ENCODE results near the gene INPP5F. TPM values are rescaled to one million over a fixed set of nuclear protein-coding genes. Genes with fewer than 3 reads are reported as not detected.
A peak's percentile ranks its signal among the peaks of the same experiment; 100 is the strongest.

INPP5F gene
- total RNA-seq, 1 donor from 2014 or later, result 212 TPM

GRCh38 chr10:119740096-119740495, 14.2 kb downstream of the INPP5F start:
- DNase-seq (ENCODE audit: low spot score in 2 of 2), result no peak
- FAIRE-seq, result no peak

DNA sequence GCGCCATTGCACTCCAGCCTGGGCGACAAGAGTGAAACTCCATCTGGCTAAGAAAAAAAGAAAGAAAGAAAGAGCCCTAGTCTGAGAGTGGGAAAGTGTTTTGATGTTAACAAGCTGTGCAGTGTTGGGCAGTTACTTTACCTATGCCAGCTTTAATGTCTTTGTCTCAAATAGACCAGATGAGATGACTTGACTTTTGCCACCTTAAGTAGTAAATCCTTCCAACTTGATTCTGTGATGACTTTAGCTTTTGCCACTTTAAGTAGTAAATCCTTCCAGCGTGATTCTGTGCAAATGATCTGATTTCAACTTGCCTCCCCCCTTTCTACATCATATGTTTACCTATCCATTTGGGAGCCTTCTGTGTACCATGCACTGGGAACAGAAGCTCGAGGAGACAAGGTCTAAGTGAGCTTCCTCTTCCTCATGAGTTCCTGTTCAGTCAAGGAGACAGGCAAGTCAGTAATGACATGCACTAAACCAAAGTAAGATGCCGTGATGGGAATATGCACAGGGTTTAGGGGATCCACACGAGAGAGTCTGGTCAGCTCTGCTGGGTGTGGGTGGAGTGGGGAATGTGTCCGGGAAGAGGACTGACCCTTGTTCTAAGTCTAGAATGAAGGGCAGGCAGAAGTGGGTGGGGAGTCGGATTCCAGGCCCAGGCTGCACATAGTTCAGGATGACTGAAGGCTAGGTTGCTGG, 17.2 kb downstream of the INPP5F start:
- DNase-seq (ENCODE audit: low spot score in 2 of 2) (no peak), FAIRE-seq (no peak)

- no peak for FAIRE-seq
Observed at GRCh38 chr10:119747940-119748339, 22.1 kb downstream of the INPP5F start.

DNA sequence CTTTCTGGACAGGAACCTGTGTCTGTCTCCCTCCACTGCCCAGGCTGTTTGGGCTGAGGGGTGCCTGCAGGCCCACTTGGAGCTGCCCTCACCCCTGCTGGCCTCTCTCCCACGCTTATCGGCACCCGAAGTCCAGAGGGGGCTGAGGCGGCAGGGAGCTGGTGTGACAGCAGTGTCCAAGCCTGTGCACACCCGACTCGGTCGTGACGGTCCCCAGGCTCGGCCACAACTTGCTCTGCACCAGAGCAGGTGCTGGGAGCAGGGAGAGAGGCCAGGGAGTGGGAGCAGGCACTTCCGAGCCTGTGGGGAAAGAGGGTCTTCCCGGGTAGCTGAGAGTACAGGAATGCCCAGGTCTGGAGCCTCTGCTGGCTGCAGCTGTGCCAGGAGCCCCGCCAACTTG, 23.0 kb downstream of the INPP5F start:
- DNase-seq (ENCODE audit: low spot score in 2 of 2) (no peak), FAIRE-seq (no peak)

More at GRCh38 chr10:119747940-119748339, 22.1 kb downstream of the INPP5F start:
- no peak for DNase-seq (ENCODE audit: low spot score in 2 of 2)

DNA sequence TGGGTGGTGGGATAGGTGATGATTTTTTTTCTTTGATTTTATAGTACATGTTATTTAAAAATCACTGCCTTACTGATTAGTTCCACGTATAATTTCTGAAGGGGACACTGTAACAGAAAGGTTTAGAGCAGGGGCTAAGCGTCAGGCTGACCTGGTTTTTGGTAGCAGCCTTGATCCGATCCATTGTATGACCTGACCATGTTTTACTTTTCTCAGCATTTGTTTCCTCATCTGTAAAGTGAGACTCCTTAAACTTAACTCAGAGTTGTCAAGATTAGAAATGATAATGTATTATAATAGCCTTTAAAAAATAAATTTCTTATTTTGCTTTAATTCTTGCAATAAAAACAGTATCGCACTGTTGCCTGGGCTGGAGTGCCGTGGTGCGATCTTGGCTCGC, 23.6 kb downstream of the INPP5F start:
- DNase-seq (ENCODE audit: low spot score in 2 of 2) (no peak), FAIRE-seq (no peak)

DNA sequence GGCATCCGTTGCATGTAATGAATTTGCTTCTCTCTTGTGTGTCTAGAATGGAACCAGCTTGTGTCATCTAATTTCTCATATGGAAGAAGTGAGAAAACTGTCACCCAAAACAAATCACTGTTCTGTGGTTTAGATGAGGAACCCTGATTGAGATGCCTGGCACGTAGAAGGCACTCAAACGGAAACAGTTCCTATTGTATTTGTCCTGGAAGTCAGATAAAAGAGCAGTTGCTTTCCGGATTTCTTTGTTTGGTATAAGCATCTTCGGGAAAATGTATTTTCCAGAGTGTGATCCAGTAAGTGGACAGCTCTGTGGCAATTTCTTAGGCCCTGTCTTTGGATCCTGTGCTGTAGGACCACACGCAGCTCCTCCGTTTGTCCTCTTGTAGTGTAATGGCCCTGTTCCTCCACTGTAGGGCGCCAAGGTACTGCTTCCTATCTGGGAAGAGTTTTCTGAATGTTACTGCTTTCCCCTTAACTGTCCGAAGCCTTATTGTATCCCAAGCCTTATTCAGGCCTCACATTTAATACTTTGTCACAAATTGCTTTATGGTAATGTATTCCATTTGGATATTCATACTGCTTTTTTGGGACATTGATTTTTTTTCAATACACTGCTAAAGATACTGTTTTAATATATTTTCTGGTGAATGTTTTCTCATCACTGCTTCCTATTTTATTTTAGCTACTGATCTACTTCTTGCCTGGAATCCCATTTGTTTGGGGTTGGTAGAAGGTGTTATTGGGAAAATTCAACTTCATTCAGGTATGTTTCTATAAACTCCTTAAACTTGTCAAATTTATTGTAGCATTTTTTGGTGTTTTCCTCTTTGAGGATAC, 24.8 kb downstream of the INPP5F start:
- FAIRE-seq, result peak; percentile 87
- peak; percentile 40 to 51 for DNase-seq (ENCODE audit: low spot score in 2 of 2)

DNA sequence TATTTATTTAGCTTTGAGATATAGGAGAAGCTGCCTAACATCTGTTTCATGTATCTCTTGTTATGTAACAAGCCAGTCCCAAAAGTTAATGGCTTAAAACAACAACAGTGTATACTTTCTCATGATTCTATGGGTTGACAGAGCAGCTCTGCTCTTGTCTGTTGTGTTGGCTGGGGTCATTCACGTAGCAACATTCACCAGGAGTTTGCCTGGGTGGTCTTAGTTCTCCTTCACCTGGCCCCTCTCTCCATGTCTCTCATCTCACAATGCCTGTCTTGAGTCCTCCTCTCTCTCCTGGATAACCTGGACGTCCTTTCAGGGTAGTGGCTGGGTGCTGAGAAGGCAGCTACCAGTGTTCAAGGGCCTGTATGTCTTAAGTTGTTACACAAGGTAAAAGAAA, 27.5 kb downstream of the INPP5F start:
- no peak for FAIRE-seq
- DNase-seq (ENCODE audit: low spot score in 2 of 2), result no peak

DNA sequence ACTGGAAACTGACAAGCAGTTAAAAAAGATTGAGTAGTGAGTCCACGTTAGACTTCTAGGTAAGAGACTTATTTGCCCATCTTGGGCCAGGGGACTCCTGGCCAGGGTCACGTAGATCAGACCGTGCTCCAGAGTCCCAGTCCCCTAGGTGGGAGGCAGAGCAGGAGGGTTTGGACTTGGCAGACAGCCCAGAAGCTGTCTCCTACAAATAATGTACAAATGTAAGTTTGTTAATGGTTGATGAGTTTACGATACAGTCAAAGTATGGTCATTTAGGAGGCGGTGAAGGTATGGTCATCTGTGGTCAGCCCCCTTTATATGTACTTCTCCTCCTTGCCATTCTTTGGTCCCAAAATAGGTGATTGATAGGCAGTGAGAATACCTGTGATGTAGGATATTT, 28.2 kb downstream of the INPP5F start:
- DNase-seq (ENCODE audit: low spot score in 2 of 2), result no peak
- no peak for FAIRE-seq

- no peak for FAIRE-seq
- no peak for DNase-seq (ENCODE audit: low spot score in 2 of 2)
Observed at GRCh38 chr10:119754936-119755335, 29.1 kb downstream of the INPP5F start.

DNA sequence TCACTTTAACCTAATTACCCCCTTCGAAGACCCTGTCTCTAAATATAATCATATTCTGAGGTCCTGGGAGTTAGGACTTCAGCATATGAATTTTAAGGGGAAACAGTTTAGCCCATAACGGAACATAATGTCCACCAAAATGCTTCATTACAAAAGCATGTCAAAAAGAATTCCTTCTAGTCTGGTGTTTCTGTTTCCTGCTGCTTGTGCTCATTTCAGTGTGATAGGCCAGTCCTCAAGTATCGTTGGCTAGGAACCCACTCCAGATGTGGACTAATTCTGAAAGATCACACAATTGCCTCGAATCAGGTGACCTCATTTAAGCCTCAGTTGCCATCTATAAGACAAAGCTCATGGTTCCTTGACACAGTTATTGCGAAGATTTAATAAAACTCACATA, 29.6 kb downstream of the INPP5F start:
- no peak for FAIRE-seq

DNA sequence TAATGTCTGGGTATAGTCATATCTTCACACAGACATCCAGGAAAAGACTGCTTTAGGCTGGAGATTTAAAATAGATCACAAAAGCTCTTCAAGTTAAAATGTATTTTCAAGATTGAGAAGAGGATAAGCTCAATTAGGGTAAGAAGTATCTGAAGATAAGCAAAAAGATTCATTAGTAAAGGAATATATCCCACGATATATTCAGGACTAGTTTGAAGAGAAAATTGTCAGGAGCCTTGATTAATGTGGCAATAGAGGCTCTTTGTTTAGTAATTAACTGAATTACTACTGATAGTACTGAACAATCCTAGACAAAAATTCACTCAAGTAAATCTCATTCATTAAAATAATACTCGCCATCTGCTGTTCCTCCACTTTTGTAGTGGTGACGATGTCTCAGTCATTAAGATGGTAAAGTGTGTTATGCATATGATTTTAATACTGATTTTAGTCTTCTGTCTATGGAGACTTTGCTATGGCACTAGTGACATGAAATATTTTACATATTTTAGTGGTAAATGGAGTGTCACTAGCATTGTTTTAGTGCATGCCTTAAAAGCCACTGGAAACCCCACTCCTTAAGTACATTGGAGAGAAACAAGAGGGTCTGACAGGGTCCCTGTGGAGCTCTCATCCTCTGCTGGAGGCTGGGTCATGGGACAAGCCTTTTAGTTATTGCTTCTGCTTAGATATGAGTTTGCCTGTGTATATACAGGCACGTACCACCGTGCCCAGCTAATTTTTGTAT, 32.8 kb downstream of the INPP5F start:
- FAIRE-seq (no peak), DNase-seq (ENCODE audit: low spot score in 2 of 2) (no peak)

More for the DNA sequence above, 29.6 kb downstream of the INPP5F start:
- DNase-seq (ENCODE audit: low spot score in 2 of 2), result no peak

DNA sequence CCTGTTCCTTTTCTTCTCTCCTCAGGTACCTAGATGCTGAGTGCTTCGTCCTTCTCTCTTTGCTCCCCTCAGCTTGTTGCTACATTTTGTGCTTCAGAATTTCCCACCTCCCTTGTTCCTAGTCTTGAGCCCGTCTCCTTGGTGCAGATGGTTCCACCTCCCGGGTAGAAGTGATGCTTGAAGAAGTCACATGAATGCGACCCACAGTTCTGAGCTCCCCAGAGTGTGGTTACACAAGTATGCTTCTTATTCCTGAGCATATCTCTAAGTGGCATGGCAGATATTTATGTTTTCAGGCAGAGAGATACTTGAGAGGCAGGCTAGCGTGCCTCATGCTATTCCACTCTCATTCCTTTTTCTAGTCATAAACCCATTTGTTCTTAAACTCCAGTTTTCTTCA, 34.0 kb downstream of the INPP5F start:
- DNase-seq (ENCODE audit: low spot score in 2 of 2) (no peak), FAIRE-seq (no peak)

GRCh38 chr10:119761106-119761505, 35.3 kb downstream of the INPP5F start:
- FAIRE-seq (no peak), DNase-seq (ENCODE audit: low spot score in 2 of 2) (no peak)

DNA sequence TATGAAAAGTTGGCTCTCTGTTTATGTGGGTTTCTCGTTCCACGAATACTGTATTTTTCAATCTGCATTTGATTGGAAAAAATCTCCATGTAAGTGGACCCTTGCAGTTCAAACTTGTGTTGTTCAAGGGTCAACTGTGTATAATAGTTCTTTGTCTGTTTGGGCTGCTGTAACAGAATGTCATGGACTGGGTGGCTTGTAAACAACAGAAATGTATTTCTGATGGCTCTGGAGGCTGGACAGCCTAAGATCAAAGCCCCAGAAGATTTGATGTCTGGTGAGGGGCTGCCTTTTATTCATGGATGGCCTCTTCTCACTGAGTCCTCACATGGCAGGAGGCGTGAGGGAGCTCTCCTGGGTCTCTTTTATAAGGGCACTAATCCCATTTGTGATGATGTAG, 36.2 kb downstream of the INPP5F start:
- DNase-seq (ENCODE audit: low spot score in 2 of 2) (no peak), FAIRE-seq (no peak)

- no peak for DNase-seq (ENCODE audit: low spot score in 2 of 2)
Observed at GRCh38 chr10:119762805-119763798, 37.3 kb downstream of the INPP5F start.

GRCh38 chr10:119768455-119769094, 42.7 kb downstream of the INPP5F start:
- FAIRE-seq (no peak), DNase-seq (ENCODE audit: low spot score in 2 of 2) (no peak)

More at GRCh38 chr10:119762805-119763798, 37.3 kb downstream of the INPP5F start:
- no peak for FAIRE-seq

GRCh38 chr10:119769886-119770285, 44.0 kb downstream of the INPP5F start:
- FAIRE-seq (no peak), DNase-seq (ENCODE audit: low spot score in 2 of 2) (no peak)

DNA sequence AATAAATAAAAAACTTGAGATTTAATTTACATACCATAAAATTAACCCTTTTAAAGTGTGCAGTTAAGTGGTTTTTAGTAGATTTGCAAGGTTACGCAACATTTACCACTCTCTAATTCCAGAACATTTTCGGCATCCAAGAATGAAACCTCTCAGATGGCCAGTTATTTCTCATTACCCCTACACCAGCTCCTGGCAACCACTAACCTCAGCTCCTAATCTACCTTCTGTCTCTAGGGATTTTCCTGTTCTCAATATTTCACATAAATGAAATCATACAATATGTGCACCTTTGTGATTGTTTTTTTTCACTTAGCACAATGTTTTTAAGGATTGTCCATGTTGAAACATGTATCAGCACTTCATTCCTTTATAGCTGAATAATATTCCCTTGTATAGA, 45.1 kb downstream of the INPP5F start:
- DNase-seq (ENCODE audit: low spot score in 2 of 2) (no peak), FAIRE-seq (no peak)

DNA sequence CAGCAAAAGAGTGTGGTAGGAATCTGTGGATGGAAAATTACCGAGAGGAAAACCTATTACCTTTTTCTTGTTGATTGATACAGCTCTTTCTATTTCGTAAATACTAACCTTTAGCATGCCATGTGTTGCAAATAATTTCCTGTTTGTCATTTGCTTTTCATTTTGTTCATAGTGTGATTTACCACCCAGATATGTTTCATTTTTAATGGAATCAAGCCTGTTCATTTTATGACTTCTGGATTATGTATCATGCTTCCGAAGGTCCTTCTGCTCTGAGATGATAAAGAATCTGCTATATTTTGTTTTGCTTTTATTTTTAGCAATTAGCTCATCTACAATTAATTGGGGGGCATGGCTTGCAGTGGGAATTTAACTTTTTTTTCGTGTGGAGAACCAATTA, 46.5 kb downstream of the INPP5F start:
- no peak for FAIRE-seq
- DNase-seq (ENCODE audit: low spot score in 2 of 2), result no peak

All from frontal cortex (tissue), 4 donors.